ENCODE measurements around the gene SPA17.

DNA sequence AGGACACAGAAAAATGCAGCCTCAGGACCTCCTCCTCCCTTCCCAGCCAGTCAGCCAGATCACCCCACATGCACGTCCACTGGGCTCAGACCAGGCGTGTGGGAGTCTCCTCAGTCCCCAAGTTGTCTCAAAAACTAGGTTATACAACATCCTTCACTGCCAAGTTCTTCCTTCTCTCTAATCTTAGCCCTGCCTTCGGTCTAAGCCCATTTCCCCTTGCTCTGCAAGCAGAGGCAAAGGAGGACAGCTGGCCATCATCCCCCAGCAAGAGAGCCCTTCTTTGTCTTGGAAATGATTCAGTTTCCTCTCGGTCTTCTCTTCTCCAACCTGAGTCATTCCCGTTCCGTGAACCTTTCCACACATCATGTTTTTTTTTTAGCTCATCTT is 52.0 kb downstream of the SPA17 start:
- TF ChIP-seq, protein P1, sequence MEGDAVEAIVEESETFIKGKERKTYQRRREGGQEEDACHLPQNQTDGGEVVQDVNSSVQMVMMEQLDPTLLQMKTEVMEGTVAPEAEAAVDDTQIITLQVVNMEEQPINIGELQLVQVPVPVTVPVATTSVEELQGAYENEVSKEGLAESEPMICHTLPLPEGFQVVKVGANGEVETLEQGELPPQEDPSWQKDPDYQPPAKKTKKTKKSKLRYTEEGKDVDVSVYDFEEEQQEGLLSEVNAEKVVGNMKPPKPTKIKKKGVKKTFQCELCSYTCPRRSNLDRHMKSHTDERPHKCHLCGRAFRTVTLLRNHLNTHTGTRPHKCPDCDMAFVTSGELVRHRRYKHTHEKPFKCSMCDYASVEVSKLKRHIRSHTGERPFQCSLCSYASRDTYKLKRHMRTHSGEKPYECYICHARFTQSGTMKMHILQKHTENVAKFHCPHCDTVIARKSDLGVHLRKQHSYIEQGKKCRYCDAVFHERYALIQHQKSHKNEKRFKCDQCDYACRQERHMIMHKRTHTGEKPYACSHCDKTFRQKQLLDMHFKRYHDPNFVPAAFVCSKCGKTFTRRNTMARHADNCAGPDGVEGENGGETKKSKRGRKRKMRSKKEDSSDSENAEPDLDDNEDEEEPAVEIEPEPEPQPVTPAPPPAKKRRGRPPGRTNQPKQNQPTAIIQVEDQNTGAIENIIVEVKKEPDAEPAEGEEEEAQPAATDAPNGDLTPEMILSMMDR (IDR thresholded peaks at IDR 0.05; ENCODE audit: poor library complexity, severe bottlenecking) = no peak
- TF ChIP-seq EZH2 (IDR thresholded peaks at IDR 0.05; ENCODE audit: borderline replicate concordance, insufficient read depth, low read length, poor library complexity, severe bottlenecking) (no peak), POLR2AphosphoS5 (IDR thresholded peaks at IDR 0.05) (no peak), TAF1 (IDR thresholded peaks at IDR 0.05; ENCODE audit: low read depth) (no peak), EP300 (conservative IDR thresholded peaks at IDR 0.05; ENCODE audit: poor library complexity, severe bottlenecking) (no peak), RAD21 (conservative IDR thresholded peaks at IDR 0.05) (no peak), MXI1 (conservative IDR thresholded peaks at IDR 0.05; ENCODE audit: poor library complexity, severe bottlenecking) (no peak), SMC3 (conservative IDR thresholded peaks at IDR 0.05; ENCODE audit: poor library complexity) (no peak)
- TF ChIP-seq, protein P2, sequence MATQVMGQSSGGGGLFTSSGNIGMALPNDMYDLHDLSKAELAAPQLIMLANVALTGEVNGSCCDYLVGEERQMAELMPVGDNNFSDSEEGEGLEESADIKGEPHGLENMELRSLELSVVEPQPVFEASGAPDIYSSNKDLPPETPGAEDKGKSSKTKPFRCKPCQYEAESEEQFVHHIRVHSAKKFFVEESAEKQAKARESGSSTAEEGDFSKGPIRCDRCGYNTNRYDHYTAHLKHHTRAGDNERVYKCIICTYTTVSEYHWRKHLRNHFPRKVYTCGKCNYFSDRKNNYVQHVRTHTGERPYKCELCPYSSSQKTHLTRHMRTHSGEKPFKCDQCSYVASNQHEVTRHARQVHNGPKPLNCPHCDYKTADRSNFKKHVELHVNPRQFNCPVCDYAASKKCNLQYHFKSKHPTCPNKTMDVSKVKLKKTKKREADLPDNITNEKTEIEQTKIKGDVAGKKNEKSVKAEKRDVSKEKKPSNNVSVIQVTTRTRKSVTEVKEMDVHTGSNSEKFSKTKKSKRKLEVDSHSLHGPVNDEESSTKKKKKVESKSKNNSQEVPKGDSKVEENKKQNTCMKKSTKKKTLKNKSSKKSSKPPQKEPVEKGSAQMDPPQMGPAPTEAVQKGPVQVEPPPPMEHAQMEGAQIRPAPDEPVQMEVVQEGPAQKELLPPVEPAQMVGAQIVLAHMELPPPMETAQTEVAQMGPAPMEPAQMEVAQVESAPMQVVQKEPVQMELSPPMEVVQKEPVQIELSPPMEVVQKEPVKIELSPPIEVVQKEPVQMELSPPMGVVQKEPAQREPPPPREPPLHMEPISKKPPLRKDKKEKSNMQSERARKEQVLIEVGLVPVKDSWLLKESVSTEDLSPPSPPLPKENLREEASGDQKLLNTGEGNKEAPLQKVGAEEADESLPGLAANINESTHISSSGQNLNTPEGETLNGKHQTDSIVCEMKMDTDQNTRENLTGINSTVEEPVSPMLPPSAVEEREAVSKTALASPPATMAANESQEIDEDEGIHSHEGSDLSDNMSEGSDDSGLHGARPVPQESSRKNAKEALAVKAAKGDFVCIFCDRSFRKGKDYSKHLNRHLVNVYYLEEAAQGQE (IDR thresholded peaks at IDR 0.05; ENCODE audit: borderline replicate concordance) = no peak
